ENCODE results near the gene GRIA3. TPM values are rescaled to one million over a fixed set of nuclear protein-coding genes. Genes with fewer than 3 reads are reported as not detected.

The GRIA3 gene
- total RNA-seq, 1 donor from 2014 or later, result 18.6 TPM

- Mint-ChIP-seq H3K4me1 (ENCODE audit: low read depth, unreplicated experiment) (peaks cover 4% of the 10 kb centered on the region), H3K27ac (ENCODE audit: unreplicated experiment) (no peak overlapping the region), H3K9me3 (ENCODE audit: unreplicated experiment) (no peaks in the 10 kb centered on the region)
These were observed 140.5 kb downstream of the GRIA3 start for GRCh38 chrX:123324625-123325024.

GRCh38 chrX:123330229-123330942, 146.3 kb downstream of the GRIA3 start:
- no peaks in the 10 kb centered on the region for H3K27me3 ChIP-seq (ENCODE audit: insufficient read depth, low read length)
- H3K4me1 ChIP-seq (ENCODE audit: insufficient read depth, low read length), result no peaks in the 10 kb centered on the region
- no peak overlapping the region for H2AFZ ChIP-seq (ENCODE audit: low read depth, low read length)
- no peaks in the 10 kb centered on the region for H3K4me1 Mint-ChIP-seq (ENCODE audit: low read depth, unreplicated experiment)
- no peaks in the 10 kb centered on the region for H3K27me3 Mint-ChIP-seq (ENCODE audit: low read depth, unreplicated experiment)
- H3K36me3 ChIP-seq (ENCODE audit: insufficient read depth, low read length), result no peaks in the 10 kb centered on the region
- H3K9me3 Mint-ChIP-seq (ENCODE audit: unreplicated experiment), result no peaks in the 10 kb centered on the region
- H3K27ac Mint-ChIP-seq (ENCODE audit: unreplicated experiment), result no peak overlapping the region
- H3K79me2 ChIP-seq (ENCODE audit: insufficient read depth, low read length), result no peaks in the 10 kb centered on the region
- TF ChIP-seq EZH2 (IDR thresholded peaks at IDR 0.05; ENCODE audit: insufficient read depth, low read length) (no peak), CTCF (IDR thresholded peaks at IDR 0.05; ENCODE audit: insufficient read depth, low read depth, low read length) (no peak)
- H3K4me3 Mint-ChIP-seq (ENCODE audit: unreplicated experiment), result no peak overlapping the region
- no peaks in the 10 kb centered on the region for H4K20me1 ChIP-seq (ENCODE audit: insufficient read depth, low read length)
- no peak overlapping the region for H3K27ac ChIP-seq (ENCODE audit: low read depth, low read length)
- FAIRE-seq (peak; percentile 29), DNase-seq (ENCODE audit: low read depth) (peak; percentile 16)
- no peaks in the 10 kb centered on the region for H3K36me3 Mint-ChIP-seq (ENCODE audit: low read depth, unreplicated experiment)
- H3K4me2 ChIP-seq (ENCODE audit: low read length), result no peak overlapping the region
- no peak overlapping the region for H3K9ac ChIP-seq (ENCODE audit: low read length)
- no peaks in the 10 kb centered on the region for H3K9me3 ChIP-seq (ENCODE audit: insufficient read depth, low read depth, low read length)
- H3K4me3 ChIP-seq (ENCODE audit: insufficient read depth, low read depth, low read length), result no peak overlapping the region

More at GRCh38 chrX:123324625-123325024, 140.5 kb downstream of the GRIA3 start:
- Histone ChIP-seq H3K4me1 (ENCODE audit: insufficient read depth, low read length) (peaks cover 5% of the 10 kb centered on the region), H3K9ac (ENCODE audit: low read length) (no peak overlapping the region), H2AFZ (ENCODE audit: low read depth, low read length) (no peak overlapping the region), H3K36me3 (ENCODE audit: insufficient read depth, low read length) (no peaks in the 10 kb centered on the region), H3K79me2 (ENCODE audit: insufficient read depth, low read length) (no peaks in the 10 kb centered on the region), H3K4me2 (ENCODE audit: low read length) (peak overlapping the region; percentile 33), H3K4me3 (ENCODE audit: insufficient read depth, low read depth, low read length) (no peak overlapping the region), H3K27me3 (ENCODE audit: insufficient read depth, low read length) (no peaks in the 10 kb centered on the region), H4K20me1 (ENCODE audit: insufficient read depth, low read length) (no peaks in the 10 kb centered on the region), H3K27ac (ENCODE audit: low read depth, low read length) (no peak overlapping the region), H3K9me3 (ENCODE audit: insufficient read depth, low read depth, low read length) (no peaks in the 10 kb centered on the region)
- TF ChIP-seq EZH2 (IDR thresholded peaks at IDR 0.05; ENCODE audit: insufficient read depth, low read length), result no peak
- TF ChIP-seq CTCF (IDR thresholded peaks at IDR 0.05; ENCODE audit: insufficient read depth, low read depth, low read length), result no peak
- no peaks in the 10 kb centered on the region for H3K36me3 Mint-ChIP-seq (ENCODE audit: low read depth, unreplicated experiment)
- H3K4me3 Mint-ChIP-seq (ENCODE audit: unreplicated experiment), result no peak overlapping the region
- DNase-seq (ENCODE audit: low read depth) (peak; percentile 13), FAIRE-seq (peak; percentile 88)
- H3K27me3 Mint-ChIP-seq (ENCODE audit: low read depth, unreplicated experiment), result no peaks in the 10 kb centered on the region

- H3K9ac ChIP-seq (ENCODE audit: low read length), result no peak overlapping the region
- H3K27ac ChIP-seq (ENCODE audit: low read depth, low read length), result no peak overlapping the region
- no peak overlapping the region for H3K4me3 ChIP-seq (ENCODE audit: insufficient read depth, low read depth, low read length)
- H3K27me3 ChIP-seq (ENCODE audit: insufficient read depth, low read length), result no peaks in the 10 kb centered on the region
- DNase-seq (ENCODE audit: low read depth), result no peak
- no peak for TF ChIP-seq CTCF (IDR thresholded peaks at IDR 0.05; ENCODE audit: insufficient read depth, low read depth, low read length)
- TF ChIP-seq EZH2 (IDR thresholded peaks at IDR 0.05; ENCODE audit: insufficient read depth, low read length), result no peak
- H3K4me1 Mint-ChIP-seq (ENCODE audit: low read depth, unreplicated experiment), result no peaks in the 10 kb centered on the region
- no peak overlapping the region for H2AFZ ChIP-seq (ENCODE audit: low read depth, low read length)
- H3K4me2 ChIP-seq (ENCODE audit: low read length), result no peak overlapping the region
- no peaks in the 10 kb centered on the region for H3K9me3 Mint-ChIP-seq (ENCODE audit: unreplicated experiment)
- H3K27me3 Mint-ChIP-seq (ENCODE audit: low read depth, unreplicated experiment), result no peaks in the 10 kb centered on the region
- no peaks in the 10 kb centered on the region for H3K36me3 Mint-ChIP-seq (ENCODE audit: low read depth, unreplicated experiment)
- FAIRE-seq, result peak; percentile 37
- H4K20me1 ChIP-seq (ENCODE audit: insufficient read depth, low read length), result no peaks in the 10 kb centered on the region
- no peak overlapping the region for H3K27ac Mint-ChIP-seq (ENCODE audit: unreplicated experiment)
- no peaks in the 10 kb centered on the region for H3K9me3 ChIP-seq (ENCODE audit: insufficient read depth, low read depth, low read length)
- no peaks in the 10 kb centered on the region for H3K36me3 ChIP-seq (ENCODE audit: insufficient read depth, low read length)
- H3K79me2 ChIP-seq (ENCODE audit: insufficient read depth, low read length), result no peaks in the 10 kb centered on the region
- no peaks in the 10 kb centered on the region for H3K4me1 ChIP-seq (ENCODE audit: insufficient read depth, low read length)
- H3K4me3 Mint-ChIP-seq (ENCODE audit: unreplicated experiment), result no peak overlapping the region
These were observed 147.3 kb downstream of the GRIA3 start for GRCh38 chrX:123331349-123331748.
